DMS114 treated with DMSO at 0.1 percent for 48 hours (cell line): ENCODE measurements around the gene ADAMTSL1.

Experiments used
- DNase-seq: peaks from one replicate; lab custom pipeline; 2025; ENCODE audit not compliant: unreplicated experiment; lab: John Stamatoyannopoulos, UW

Gene ADAMTSL1

GRCh38 chr9:18723366-18723765, 249.4 kb downstream of the ADAMTSL1 start:
- DNase-seq: no peak

GRCh38 chr9:18726546-18726945, 252.6 kb downstream of the ADAMTSL1 start:
- no peak for DNase-seq

GRCh38 chr9:18727904-18728303, 254.0 kb downstream of the ADAMTSL1 start:
- DNase-seq: no peak

- DNase-seq: no peak
Observed at GRCh38 chr9:18728642-18729041, 254.7 kb downstream of the ADAMTSL1 start.

GRCh38 chr9:18730241-18730640, 256.3 kb downstream of the ADAMTSL1 start:
- no peak for DNase-seq

GRCh38 chr9:18739127-18739526, 265.2 kb downstream of the ADAMTSL1 start:
- DNase-seq: no peak

- no peak for DNase-seq
Observed at GRCh38 chr9:18739641-18740318, 265.8 kb downstream of the ADAMTSL1 start.

GRCh38 chr9:18741359-18741758, 267.4 kb downstream of the ADAMTSL1 start:
- no peak for DNase-seq

GRCh38 chr9:18741945-18742344, 268.0 kb downstream of the ADAMTSL1 start:
- no peak for DNase-seq

- DNase-seq: no peak
Observed at GRCh38 chr9:18743421-18743820, 269.5 kb downstream of the ADAMTSL1 start.

- DNase-seq: no peak
Observed at GRCh38 chr9:18743971-18744370, 270.0 kb downstream of the ADAMTSL1 start.

GRCh38 chr9:18745710-18746109, 271.8 kb downstream of the ADAMTSL1 start:
- DNase-seq: no peak

GRCh38 chr9:18746631-18747030, 272.7 kb downstream of the ADAMTSL1 start:
- no peak for DNase-seq

GRCh38 chr9:18747595-18747994, 273.6 kb downstream of the ADAMTSL1 start:
- DNase-seq: no peak

- DNase-seq: no peak
Observed at GRCh38 chr9:18748251-18748701, 274.3 kb downstream of the ADAMTSL1 start.

GRCh38 chr9:18749711-18750110, 275.8 kb downstream of the ADAMTSL1 start:
- DNase-seq: no peak

- no peak for DNase-seq
Observed at GRCh38 chr9:18753904-18754303, 280.0 kb downstream of the ADAMTSL1 start.

- no peak for DNase-seq
Observed at GRCh38 chr9:18754537-18754936, 280.6 kb downstream of the ADAMTSL1 start.

GRCh38 chr9:18755263-18755662, 281.3 kb downstream of the ADAMTSL1 start:
- DNase-seq: no peak

GRCh38 chr9:18756712-18757125, 282.8 kb downstream of the ADAMTSL1 start:
- no peak for DNase-seq

GRCh38 chr9:18759827-18760226, 285.9 kb downstream of the ADAMTSL1 start:
- no peak for DNase-seq

- DNase-seq: no peak
Observed at GRCh38 chr9:18761742-18762300, 287.9 kb downstream of the ADAMTSL1 start.
